ENCODE data around the gene UBE2V1. TPM values are rescaled to one million over a fixed set of nuclear protein-coding genes. Genes with fewer than 3 reads are reported as not detected.
"Not testable (repeated sequence)": the region's sequence is repeated elsewhere in the genome, so short reads cannot be mapped to it uniquely, and the experiment has no call there.

The UBE2V1 gene
- 100 to 1,000 TPM; 150 to 176 TPM for total RNA-seq

DNA sequence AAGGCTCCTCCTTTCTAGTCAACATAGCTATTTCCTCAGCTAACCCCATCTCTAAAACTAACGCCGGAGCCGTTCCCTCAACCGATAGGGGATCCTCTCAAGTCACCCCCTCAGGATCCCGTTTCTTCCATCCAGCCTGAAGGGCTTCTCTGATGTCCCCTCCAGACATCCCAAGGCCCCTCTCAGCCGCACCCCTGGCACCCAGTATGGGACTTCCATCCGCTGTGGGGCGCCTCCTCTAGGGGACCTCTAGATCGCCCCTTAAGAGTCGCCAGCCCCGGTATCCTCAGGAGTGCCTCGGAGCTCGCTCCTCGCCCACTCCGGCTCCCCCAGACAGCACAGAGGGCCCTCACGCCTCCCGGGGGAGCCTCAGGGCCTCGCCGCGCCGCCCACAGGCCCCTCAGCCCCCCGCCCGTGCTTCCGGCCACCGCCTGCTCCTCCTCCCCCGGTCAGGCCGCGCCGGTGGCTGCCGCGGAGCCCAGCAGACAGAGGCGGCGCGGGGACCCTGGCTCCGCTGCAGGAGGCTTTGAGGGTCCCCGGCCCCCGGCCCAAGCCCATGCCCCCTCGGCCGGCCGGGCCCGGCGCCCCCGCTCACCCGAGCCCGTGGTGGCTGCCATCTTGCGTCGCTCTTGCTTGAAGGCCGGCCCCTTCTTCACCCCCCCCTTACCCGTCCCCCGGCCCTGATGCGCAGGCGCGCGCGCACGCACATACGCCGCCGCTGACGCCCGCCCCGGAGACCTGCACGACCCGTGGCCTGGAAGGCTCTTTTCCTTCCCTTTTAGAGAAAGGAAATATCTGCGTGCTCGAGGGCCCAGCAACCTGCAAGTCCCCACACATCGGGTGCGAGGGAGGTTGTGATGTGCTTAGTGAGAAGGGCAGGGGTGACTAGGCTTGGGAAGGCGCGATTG is at the start of gene UBE2V1:
Gene UBE2V1, minus strand, starts transcription at position 639 of the 908 bp plus-strand sequence. Its CDS starts 22 bp downstream, at position 617.
- peaks cover 6 to 22% of the 10 kb centered on the region in 2 donors for H3K36me3 Mint-ChIP-seq (ENCODE audit: insufficient read depth in 2 of 2)
- no peaks in the 10 kb centered on the region for H3K27me3 Mint-ChIP-seq (ENCODE audit: low read depth)
- H3K4me3 Mint-ChIP-seq = peak within 1 kb of the TSS; percentile 90 to 98
- ATAC-seq (replicated peaks in 1 of 2) = peak; percentile 62 to 69
- DNase-seq = peak; percentile 89 to 90
- no peaks in the 10 kb centered on the region for H3K9me3 Mint-ChIP-seq
- H3K4me1 Mint-ChIP-seq (ENCODE audit: low read depth) = peaks cover 81% of the 10 kb centered on the region
- peak within 1 kb of the TSS; percentile 99 for H3K27ac Mint-ChIP-seq

DNA sequence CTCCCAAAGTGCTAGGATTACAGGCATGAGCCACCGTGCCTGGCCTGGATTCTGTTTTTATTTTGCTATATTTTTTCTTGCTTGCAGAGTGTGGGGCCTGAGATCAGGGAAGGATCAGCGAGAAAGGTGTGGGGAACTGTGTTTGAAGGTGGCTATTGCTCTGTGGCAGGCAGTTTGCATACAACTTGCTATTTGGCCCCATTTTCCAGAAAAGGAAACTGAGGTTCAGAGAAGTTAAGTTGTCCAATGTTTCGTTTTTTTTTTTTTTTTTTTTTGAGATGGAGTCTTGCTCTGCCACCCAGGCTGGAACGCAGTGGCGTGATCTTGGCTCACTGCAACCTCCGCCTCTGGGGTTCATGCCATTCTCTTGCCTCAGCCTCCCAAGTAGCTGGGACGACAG is 48.5 kb upstream of the UBE2V1 start:
- not testable (repeated sequence) for H3K27me3 Mint-ChIP-seq (ENCODE audit: low read depth); DNase-seq; ATAC-seq (replicated peaks in 1 of 2); H3K9me3 Mint-ChIP-seq; H3K27ac Mint-ChIP-seq; H3K4me3 Mint-ChIP-seq; H3K36me3 Mint-ChIP-seq (ENCODE audit: insufficient read depth in 2 of 2)
- H3K4me1 Mint-ChIP-seq (ENCODE audit: low read depth) = peaks cover 12% of the 10 kb centered on the region

DNA sequence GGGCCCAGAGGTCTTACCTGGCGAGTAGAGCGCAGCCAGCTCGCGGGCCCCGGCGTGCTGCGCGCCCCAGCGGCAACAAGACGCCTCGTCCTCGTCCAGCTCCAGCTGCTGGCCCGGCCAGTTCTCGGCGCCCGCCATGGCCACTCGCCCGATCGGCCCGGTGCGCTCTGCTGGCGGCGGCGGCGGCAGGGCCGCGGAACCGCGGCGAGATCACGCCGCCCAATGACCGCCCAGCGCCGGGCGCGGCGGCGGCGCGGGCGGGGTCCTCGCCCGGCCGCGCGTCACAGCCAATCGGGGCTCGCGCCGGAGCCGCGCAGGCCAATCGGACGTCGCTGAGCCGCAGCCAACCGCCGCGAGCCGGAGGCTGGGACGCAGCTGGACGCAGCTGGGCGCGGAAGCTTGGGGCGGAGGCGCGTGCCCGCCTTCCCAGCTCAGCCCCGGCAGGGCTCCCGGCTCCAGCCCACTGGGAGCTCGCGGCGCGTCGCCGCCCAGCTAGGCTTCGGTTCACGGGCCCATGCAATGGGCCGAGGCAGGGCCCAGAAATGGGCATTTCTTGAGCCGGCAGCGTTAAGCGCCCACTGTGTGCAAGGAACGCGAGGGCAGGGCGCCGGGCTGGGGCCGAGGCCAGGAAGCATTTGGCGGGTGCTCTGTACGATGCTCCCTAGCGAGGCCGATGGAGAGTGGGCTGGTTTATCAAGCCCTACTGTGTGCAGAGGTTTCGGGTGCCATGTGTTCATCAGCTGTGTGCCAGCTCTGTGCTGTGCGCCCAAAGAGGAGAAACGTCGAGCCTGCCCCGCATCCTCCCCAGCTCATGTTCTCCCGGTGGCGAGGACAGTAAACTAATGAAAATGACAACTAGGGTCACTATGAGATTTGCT is 40.8 kb upstream of the UBE2V1 start, which contains the start of gene PEDS1:
Gene PEDS1, minus strand, starts transcription at position 224 of the 878 bp plus-strand sequence. Its CDS starts 86 bp downstream, at position 138.
- ATAC-seq (replicated peaks in 1 of 2) (peak; percentile 98 to 99), DNase-seq (peak; percentile 88 to 90)
- Mint-ChIP-seq H3K27ac (peak within 1 kb of the TSS; percentile 77), H3K9me3 (no peaks in the 10 kb centered on the region), H3K4me3 (peak within 1 kb of the TSS; percentile 86 to 94), H3K4me1 (ENCODE audit: low read depth) (peaks cover 45% of the 10 kb centered on the region), H3K27me3 (ENCODE audit: low read depth) (no peaks in the 10 kb centered on the region), H3K36me3 (ENCODE audit: insufficient read depth in 2 of 2) (peaks cover 1 to 2% of the 10 kb centered on the region in 2 donors)

DNA sequence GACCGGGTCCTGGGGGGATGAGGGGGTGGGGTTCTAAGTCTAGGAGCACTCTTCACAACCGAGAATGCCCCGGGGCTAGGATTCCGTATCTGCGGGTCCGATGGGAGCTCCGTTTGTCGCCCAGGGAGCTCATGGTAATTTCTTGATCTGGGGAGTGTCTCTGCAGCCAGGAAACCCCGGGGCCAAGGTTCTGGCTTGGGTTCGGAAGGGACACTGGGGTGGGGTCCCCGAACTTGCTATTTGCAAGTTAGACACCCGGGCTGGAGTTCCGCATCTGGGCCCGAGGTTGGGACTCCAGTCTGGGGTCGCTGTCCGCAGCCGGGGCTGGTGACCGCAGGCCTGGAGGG is 40.2 kb upstream of the UBE2V1 start:
- Mint-ChIP-seq H3K9me3 (no peaks in the 10 kb centered on the region), H3K36me3 (ENCODE audit: insufficient read depth in 2 of 2) (peaks cover 1 to 2% of the 10 kb centered on the region in 2 donors), H3K4me1 (ENCODE audit: low read depth) (peaks cover 51% of the 10 kb centered on the region), H3K27me3 (ENCODE audit: low read depth) (no peaks in the 10 kb centered on the region), H3K27ac (no peak overlapping the region), H3K4me3 (peak overlapping the region; percentile 86 to 94)
- no peak for ATAC-seq (replicated peaks in 1 of 2)
- peak; percentile 12 to 14 for DNase-seq

DNA sequence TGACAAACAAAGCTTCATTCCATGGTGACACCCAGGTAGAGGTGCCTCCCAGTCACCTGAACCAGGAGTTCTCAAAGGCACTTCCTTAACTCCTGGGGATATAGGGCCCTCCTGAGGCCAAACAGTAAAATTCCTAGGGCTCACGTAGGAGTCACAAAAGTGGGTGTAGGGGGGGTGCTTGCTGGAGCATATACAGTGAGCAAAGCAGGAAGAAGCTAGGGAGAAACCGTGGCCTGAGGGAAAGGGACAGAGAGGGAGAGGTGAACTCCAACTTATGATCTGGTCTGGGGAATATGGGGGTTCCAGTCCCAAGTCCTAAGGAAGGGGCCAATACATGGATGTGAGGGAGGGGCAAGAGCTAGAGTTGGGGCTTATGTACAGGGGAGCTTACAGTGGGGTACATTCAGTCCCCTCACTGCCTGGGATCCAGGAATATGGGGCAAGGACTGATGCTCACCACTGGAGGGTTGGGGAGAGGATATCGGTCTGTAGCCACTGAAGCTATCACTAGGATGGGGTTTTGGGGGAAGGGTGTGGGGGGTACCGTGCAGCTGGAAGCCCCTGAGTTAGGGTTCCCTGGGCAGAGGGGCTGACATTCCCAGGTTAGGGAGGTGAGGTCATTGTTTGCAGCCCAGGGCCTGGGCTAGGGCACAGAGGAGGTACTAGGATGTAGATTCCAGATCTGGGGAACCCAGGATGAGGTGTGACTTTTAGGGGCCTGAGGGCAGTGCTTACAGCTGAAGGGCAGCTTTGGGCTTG is 39.6 kb upstream of the UBE2V1 start:
- peaks cover 1 to 2% of the 10 kb centered on the region in 2 donors for H3K36me3 Mint-ChIP-seq (ENCODE audit: insufficient read depth in 2 of 2)
- H3K4me3 Mint-ChIP-seq = peak overlapping the region; percentile 86 to 94

DNA sequence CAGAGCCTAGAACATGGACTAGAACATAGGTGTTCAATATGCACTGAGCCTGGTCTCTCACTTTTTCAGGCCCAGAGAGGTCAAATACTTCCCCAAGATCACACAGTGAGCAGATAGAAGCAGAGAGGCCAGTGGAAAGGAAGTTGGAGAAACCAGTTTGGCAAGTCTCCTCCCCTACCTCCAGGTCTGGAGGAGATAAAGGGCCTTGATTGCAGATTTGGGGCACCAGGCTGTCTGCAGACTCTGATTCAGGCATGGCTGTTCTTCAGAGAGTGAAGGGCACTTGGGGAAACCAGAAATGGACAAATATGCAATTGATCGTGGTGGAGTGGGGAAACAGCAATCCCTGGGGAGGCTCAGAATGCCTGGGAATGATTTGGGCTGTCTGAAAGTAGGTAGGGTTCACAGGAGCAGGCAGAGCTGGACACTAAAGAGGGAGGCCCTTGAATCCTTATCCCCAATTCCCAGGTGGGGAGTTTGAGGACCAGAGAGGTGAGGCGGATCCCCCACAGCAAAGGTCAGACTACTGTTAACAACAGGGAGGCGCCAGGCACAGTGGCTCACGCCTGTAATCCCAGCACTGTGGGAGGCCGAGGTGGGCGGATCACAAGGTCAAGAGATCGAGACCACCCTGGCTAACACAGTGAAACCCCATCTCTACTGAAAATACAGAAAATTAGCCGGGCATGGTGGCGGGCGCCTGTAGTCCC is 38.2 kb upstream of the UBE2V1 start:
- Mint-ChIP-seq H3K4me3 (peak overlapping the region; percentile 86 to 94), H3K4me1 (ENCODE audit: low read depth) (peaks cover 71% of the 10 kb centered on the region)

More for the DNA sequence above, 39.6 kb upstream of the UBE2V1 start:
- DNase-seq (no peak), ATAC-seq (replicated peaks in 1 of 2) (no peak)
- no peaks in the 10 kb centered on the region for H3K9me3 Mint-ChIP-seq
- peaks cover 57% of the 10 kb centered on the region for H3K4me1 Mint-ChIP-seq (ENCODE audit: low read depth)
- H3K27me3 Mint-ChIP-seq (ENCODE audit: low read depth) = no peaks in the 10 kb centered on the region
- peak overlapping the region; percentile 77 for H3K27ac Mint-ChIP-seq

DNA sequence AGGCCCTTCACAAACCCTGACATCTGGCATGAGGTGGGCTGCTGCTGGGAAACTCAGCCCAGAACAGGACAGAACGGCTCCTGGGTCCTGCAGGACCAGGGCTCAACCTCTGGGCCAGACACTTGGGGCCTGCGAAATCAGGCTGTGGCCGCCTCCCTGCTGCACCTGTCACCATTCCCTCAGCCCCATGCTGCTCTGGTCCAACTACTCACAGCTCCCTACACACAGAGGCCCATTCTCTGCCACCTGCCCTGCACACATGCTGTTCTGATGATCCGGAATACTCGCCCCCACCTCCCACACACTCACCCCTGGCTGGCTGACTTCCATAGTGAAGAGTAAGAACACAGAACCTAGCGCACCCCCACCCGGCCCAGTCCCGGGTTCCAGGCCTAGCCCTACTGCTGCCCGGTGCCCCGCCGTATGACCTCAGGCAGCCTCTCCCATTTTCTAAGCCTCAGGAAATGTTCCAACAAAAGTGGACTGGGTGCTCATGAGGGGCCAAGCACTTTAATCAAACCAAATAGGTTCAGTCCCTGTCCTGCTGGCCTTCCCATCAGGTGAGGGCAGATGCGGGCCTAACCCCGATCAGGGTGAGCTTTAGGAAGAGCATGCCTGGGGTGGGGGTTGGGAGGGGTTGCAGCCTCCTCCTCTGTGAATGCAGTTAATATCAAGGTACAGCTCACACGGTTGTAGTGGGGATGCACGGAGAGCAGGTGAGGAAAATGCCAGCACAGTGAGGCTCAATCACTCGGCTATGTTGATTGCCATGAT is 36.7 kb upstream of the UBE2V1 start:
- H3K27me3 Mint-ChIP-seq (ENCODE audit: low read depth) = no peaks in the 10 kb centered on the region
- H3K36me3 Mint-ChIP-seq (ENCODE audit: insufficient read depth in 2 of 2) = peaks cover 1 to 2% of the 10 kb centered on the region in 2 donors
- DNase-seq (no peak), ATAC-seq (replicated peaks in 1 of 2) (no peak)
- H3K4me1 Mint-ChIP-seq (ENCODE audit: low read depth) = peaks cover 76% of the 10 kb centered on the region
- no peaks in the 10 kb centered on the region for H3K9me3 Mint-ChIP-seq
- H3K4me3 Mint-ChIP-seq = no peak overlapping the region
- peak overlapping the region; percentile 69 for H3K27ac Mint-ChIP-seq

More for the DNA sequence above, 38.2 kb upstream of the UBE2V1 start:
- ATAC-seq (replicated peaks in 1 of 2) (no peak), DNase-seq (no peak)
- no peaks in the 10 kb centered on the region for H3K27me3 Mint-ChIP-seq (ENCODE audit: low read depth)
- peak overlapping the region; percentile 68 for H3K27ac Mint-ChIP-seq
- peaks cover 1 to 2% of the 10 kb centered on the region in 2 donors for H3K36me3 Mint-ChIP-seq (ENCODE audit: insufficient read depth in 2 of 2)
- no peaks in the 10 kb centered on the region for H3K9me3 Mint-ChIP-seq

DNA sequence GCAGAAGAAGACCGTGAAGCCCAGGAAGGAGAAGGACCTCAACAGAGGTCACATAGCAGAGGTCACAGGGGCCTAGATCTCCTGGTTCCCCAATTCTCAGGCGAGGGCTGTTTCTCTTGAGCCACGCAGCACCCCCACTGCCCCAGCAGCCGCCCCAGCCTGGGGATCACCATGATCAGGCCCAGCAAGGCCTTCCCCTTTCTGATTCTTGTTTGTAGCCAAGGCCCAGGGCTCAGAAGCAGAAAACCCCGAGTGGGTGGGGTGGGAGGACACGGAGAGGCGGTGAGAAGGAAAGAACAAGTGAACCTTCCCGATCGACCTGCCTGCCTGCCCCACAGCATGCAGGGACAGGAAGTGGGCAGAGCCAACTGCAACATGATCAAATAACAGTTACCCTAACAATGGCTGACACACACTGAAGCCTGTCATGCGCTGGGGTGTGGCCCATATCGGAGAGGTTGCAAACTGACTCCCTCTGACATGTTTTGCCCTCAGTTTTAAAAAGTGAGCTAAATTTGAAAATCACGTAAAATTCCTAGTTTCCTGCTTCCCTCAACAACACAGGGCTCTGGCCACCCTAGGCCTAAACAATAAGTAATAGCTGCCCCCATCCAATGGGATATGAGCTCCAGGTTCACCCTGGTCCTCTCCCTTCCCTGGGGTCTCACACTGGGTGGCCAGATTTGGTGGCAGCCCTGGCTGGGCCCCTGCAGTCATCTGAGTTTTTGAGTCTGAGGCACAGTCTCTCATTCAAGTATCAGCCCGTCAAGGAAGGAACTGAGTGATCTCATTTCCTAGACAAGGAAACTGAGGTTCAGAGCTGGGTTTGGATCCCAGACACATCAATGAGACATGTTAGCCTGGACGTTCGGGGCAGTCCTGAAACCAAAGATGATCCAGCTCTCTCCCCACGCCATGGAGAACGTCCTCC is 34.0 kb upstream of the UBE2V1 start:
- Mint-ChIP-seq H3K4me1 (ENCODE audit: low read depth) (peaks cover 62% of the 10 kb centered on the region), H3K27ac (peak overlapping the region; percentile 98), H3K4me3 (peak overlapping the region; percentile 82 to 91), H3K27me3 (ENCODE audit: low read depth) (no peaks in the 10 kb centered on the region), H3K9me3 (no peaks in the 10 kb centered on the region), H3K36me3 (ENCODE audit: insufficient read depth in 2 of 2) (peaks cover 0 to 9% of the 10 kb centered on the region in 2 donors)
- DNase-seq (peak; percentile 80 to 81), ATAC-seq (replicated peaks in 1 of 2) (peak; percentile 98 to 99)

DNA sequence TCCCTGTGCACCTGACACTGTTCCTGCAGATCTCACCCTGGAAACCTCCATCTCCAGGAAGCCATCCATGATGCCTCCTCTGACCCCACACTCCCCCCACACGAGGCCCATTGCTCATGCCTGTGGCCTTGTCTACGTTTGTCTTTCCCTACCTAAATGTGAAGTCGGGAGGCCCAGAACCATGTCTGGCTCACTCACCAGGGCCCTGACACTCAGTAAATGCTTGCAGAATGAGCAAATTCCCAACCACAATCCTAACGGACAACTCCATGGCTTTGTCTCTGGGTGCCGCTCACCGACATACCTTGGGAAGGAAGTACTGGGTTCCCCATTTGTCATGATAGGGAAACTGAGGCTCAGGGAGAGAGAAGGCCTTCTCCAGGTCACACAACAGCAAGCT is 33.3 kb upstream of the UBE2V1 start:
- DNase-seq (no peak), ATAC-seq (replicated peaks in 1 of 2) (no peak)
- peaks cover 55% of the 10 kb centered on the region for H3K4me1 Mint-ChIP-seq (ENCODE audit: low read depth)
- peak overlapping the region; percentile 82 to 91 for H3K4me3 Mint-ChIP-seq
- H3K27ac Mint-ChIP-seq = peak overlapping the region; percentile 98
- peaks cover 0 to 9% of the 10 kb centered on the region in 2 donors for H3K36me3 Mint-ChIP-seq (ENCODE audit: insufficient read depth in 2 of 2)
- H3K27me3 Mint-ChIP-seq (ENCODE audit: low read depth) = no peaks in the 10 kb centered on the region
- no peaks in the 10 kb centered on the region for H3K9me3 Mint-ChIP-seq

DNA sequence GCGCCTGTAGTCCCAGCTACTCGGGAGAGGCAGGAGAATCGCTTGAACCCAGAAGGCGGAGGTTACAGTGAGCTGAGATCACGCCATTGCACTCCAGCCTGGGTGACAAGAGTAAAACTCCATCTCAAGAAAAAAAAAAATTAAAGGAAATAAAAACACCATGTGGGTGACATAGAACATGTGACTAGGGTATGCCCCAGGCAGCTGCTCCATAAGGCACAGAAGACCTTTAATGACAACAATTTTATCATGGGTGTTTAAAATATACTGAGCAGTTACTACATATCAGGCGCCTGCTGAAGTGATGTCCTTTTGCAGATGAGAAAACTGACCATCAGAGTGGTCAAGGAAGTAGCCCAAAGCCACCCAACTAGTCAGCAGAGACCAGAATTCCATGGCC is 32.6 kb upstream of the UBE2V1 start:
- Mint-ChIP-seq H3K27me3 (ENCODE audit: low read depth) (no peaks in the 10 kb centered on the region), H3K9me3 (no peaks in the 10 kb centered on the region), H3K27ac (no peak overlapping the region), H3K36me3 (ENCODE audit: insufficient read depth in 2 of 2) (peaks cover 0 to 10% of the 10 kb centered on the region in 2 donors), H3K4me1 (ENCODE audit: low read depth) (peaks cover 49% of the 10 kb centered on the region), H3K4me3 (peak overlapping the region; percentile 82 to 91)
- no peak for DNase-seq
- ATAC-seq (replicated peaks in 1 of 2) = no peak

DNA sequence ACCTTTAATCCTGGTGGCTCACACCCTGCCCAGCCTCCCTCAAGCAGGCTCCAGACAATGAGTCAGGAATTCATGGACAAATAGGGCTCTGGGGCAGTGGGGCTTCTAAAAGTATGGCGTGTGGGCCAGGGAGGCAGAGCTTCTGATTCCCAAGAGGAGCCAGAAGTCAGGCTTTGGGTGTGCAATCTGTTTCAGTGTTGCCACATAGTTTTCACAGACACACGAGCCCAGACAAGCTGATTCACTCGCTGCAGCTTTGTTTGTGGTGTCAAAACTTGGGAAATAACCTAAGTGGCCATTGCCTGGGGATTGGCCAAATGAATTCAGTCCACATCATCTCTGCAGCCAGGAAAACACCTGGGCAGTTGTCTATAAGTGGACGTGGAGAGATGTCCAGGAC is 31.4 kb upstream of the UBE2V1 start:
- DNase-seq (no peak), ATAC-seq (replicated peaks in 1 of 2) (no peak)
- Mint-ChIP-seq H3K4me3 (no peak overlapping the region), H3K4me1 (ENCODE audit: low read depth) (peaks cover 40% of the 10 kb centered on the region), H3K9me3 (no peaks in the 10 kb centered on the region), H3K27me3 (ENCODE audit: low read depth) (no peaks in the 10 kb centered on the region), H3K27ac (no peak overlapping the region), H3K36me3 (ENCODE audit: insufficient read depth in 2 of 2) (peaks cover 3 to 14% of the 10 kb centered on the region in 2 donors)
